Endometrial microvascular endothelial cells (primary cell): ENCODE measurements around the gene CDK13. TPM values are rescaled to one million over a fixed set of nuclear protein-coding genes. Genes with fewer than 3 reads are reported as not detected.

Experiments used
- in situ Hi-C: cut with HindIII; loops from 2 replicates; pipeline ENCODE4 v1.10.0; 2017; ENCODE audit warnings: low sequenced_read_pairs, low pct_unique_long_range_greater_than_20kb; ENCODE audit errors: inconsistent ontology term
- total RNA-seq: library from RNA; depleted of rRNA; stranded (reverse); fragments of >200 nt; gene quantifications from one replicate; pipeline ENCODE4 v1.2.3, GENCODE V29; 2015; ENCODE audit errors: inconsistent ontology term

Gene CDK13
- total RNA-seq, 1 donor from 2014 or later: 57.4 TPM

- in situ Hi-C loops: no loop called here
These were observed 1.6 kb upstream of the CDK13 start for GRCh38 chr7:39948375-39948955.

- in situ Hi-C loops: no loop called here
These were observed 814 bp upstream of the CDK13 start for GRCh38 chr7:39948956-39949928.

DNA sequence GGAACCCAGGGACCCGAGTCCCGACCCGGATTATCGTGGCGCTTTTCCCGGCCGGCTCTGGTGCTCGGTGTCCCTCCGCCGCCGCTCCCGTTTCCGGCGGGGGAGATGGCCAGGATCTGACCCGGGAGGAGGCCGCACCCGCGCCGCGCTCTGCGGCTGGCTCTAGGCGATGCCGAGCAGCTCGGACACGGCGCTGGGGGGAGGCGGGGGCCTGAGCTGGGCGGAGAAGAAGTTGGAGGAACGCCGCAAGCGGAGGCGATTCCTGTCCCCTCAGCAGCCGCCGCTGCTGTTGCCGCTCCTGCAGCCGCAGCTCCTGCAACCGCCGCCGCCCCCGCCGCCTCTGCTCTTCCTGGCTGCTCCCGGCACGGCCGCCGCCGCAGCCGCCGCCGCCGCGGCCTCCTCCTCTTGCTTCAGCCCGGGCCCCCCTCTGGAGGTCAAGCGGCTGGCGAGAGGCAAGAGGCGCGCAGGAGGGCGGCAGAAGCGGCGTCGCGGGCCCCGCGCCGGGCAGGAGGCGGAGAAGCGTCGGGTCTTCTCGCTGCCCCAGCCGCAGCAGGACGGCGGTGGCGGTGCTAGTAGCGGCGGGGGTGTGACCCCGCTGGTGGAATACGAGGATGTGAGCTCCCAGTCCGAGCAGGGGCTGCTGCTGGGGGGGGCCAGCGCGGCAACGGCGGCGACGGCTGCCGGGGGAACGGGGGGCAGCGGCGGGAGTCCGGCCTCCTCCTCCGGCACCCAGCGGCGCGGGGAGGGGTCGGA, 593 bp downstream of the CDK13 start:
- in situ Hi-C loops: no loop called here

DNA sequence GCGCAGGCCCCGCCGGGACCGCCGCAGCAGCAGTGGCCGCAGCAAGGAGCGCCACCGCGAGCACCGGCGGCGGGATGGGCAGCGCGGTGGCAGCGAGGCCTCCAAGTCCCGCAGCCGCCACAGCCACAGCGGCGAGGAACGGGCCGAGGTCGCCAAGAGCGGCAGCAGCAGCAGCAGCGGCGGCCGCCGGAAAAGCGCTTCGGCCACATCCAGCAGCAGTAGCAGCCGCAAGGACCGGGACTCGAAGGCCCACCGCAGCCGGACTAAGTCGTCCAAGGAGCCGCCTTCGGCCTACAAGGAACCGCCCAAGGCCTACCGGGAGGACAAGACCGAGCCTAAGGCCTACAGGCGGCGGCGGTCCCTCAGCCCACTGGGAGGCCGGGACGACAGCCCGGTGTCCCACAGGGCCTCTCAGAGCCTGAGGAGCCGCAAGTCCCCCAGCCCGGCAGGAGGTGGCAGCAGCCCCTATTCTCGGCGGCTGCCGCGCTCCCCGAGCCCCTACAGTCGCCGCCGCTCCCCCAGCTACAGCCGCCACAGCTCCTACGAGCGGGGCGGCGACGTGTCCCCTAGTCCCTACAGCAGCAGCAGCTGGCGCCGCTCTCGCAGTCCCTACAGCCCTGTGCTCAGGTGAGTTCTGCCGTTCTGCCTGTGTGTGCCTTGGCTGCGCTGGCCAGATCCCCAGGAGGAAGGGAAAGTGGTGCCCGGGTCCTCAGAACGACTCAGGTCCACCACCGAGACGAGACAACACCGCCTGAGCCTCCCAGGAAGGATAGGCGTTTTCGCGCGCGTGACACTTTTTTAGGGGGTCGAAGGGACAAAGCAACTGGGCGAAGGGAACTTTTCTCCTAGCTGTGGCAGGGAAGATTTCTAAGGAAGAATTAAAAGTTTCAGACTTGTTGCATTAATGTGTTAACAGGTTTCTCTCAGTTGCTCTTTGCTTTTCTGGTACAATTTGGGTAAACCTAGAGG, 1.5 kb downstream of the CDK13 start:
- in situ Hi-C loops: no loop called here

GRCh38 chr7:39952374-39952773, 2.3 kb downstream of the CDK13 start:
- in situ Hi-C loops: no loop called here

DNA sequence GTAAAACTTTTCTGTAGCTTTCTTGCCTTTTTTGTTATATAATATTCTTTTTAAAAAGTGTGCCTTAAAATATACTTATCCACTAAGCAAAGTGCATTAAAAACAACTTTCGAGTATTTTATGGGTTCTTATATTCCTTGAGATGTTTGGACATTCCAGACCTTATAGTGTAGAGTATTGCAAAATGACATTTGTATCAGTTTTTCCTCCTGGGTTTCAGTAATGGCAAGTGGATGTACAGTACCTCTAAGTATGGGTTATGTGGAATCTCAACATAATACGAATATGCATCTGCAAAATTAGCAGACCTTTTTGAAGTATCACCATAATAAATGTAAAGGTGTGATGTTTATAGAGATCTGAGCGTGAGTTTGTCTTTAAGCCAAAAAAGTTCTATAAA, 2.7 kb downstream of the CDK13 start:
- in situ Hi-C loops: no loop called here

DNA sequence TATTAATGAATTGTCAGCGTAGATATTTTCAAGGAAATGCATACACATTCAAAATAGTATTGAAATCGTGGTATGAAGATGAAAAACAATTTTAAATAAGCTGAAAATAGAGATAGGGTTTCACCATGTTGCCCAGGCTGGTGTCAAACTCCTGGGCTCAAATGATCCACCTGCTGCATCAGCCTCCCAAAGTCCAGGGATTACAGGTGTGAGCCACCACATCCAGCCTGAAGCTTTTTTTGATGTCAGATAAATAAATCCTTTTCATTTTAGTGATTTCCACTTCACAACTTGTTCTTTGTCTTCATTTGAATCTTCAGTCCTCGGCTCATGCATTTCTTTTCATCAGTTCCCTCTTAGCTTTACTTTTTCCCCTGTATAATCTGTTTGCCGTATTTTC, 4.6 kb downstream of the CDK13 start:
- in situ Hi-C loops: no loop called here

GRCh38 chr7:39958038-39958437, 8.0 kb downstream of the CDK13 start:
- in situ Hi-C loops: no loop called here

GRCh38 chr7:39967406-39968161, 17.5 kb downstream of the CDK13 start:
- in situ Hi-C loops: no loop called here

GRCh38 chr7:39969431-39969830, 19.4 kb downstream of the CDK13 start:
- in situ Hi-C loops: no loop called here

GRCh38 chr7:39971924-39972323, 21.9 kb downstream of the CDK13 start:
- in situ Hi-C loops: no loop called here

- in situ Hi-C loops: no loop called here
These were observed 23.7 kb downstream of the CDK13 start for GRCh38 chr7:39973801-39974200.

DNA sequence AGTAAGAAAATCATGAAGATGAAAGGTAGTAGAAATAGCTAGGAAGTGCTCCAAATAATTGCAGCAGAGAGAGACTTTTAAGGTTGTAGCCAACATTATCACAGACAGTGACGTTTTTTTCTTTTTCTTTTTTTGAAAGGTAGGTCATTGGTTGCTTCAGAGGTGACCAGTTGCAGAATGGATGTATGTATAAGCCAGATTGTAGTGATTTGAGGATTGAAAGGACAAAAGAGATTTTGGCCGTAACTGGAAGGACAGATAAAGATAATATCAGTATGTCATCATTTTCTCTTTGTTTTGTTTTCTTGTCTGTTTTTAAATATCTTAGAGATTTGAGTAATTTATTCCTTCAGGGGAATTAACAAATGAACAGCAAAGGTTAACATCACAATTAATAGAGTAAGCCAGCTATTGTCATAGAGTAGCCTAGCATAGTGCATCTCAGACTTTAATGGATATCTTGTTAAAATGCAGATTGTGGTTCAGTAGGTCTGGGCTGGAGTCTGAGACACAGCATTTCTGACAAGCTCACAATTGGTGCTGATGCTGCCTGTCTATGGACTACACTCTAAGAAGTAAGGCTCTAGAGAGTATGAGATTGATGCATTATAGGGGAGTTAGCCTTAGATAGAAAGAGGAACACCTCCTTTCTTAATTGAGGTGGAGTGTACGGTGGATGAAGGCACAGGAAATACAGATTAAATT, 28.3 kb downstream of the CDK13 start:
- in situ Hi-C loops: no loop called here

DNA sequence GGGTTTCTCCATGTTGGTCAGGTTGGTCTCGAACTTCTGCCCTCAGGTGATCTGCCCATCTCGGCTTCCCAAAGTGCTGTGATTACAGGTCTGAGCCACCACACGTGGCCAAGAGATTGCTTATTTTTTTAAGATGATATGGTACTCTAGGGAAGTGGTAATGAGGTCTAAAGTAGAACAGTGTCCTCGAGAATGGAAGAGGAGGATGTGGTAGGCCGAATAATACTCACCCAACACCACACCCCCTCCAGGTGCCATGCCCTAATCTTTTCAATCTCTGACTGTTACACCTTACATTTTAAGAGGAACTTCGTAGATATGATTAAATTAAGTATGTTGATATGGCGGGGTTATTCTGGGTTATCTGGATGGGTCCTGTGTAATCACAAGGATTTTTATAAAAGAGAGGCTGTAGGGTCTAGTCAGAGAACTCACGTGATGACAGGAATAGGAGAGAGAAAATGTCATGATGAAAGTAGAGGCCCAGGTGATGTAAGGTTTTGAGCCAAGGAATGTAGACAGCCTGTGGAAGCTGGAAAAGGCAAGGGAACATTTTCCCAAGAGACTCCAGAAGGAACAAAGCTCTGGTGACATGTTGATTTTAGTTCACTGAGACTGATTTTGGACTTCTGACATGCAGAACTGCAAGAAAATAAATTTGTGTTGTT, 29.5 kb downstream of the CDK13 start:
- in situ Hi-C loops: no loop called here

DNA sequence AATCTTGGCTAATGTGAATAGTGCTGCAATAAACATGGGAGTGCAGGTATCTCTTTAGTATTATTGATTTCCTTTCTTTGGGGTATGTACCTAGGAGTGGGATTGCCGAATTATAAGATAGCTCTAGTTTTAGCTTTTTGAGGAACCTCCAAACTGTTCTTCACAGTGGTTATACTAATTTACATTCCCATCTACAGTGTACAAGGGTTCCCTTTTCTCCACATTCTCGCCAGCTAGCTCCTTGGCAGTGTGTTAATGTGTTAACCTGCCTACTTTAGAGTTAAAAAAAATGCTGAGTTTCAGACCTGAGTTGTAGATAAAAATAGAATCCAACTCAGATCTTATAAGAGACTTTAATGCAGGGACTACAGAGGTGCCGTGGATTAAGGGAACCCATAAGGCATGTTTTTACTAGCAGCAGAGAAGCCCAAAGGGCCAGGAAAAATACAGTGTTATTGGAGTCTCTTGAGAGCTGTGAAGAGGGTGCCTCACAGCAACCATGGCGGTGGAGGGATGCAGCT, 35.4 kb downstream of the CDK13 start:
- in situ Hi-C loops: no loop called here

DNA sequence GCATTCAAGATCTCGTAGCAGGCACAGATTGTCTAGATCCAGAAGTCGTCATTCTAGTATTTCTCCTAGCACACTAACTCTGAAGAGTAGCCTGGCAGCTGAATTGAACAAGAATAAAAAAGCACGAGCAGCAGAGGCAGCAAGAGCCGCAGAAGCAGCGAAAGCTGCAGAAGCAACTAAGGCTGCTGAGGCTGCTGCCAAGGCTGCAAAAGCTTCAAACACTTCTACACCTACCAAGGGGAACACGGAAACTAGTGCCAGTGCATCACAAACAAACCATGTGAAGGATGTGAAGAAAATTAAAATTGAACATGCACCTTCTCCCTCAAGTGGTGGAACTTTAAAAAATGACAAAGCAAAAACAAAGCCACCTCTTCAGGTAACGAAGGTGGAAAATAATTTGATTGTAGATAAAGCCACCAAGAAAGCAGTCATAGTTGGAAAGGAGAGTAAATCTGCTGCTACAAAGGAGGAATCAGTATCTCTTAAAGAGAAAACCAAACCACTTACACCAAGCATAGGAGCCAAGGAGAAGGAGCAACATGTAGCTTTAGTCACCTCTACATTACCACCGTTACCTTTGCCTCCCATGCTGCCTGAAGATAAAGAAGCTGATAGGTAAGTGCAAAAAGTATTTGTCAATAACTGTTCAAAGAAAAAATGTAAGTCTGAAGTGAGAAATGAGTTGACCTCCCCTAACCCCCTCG, 37.7 kb downstream of the CDK13 start:
- in situ Hi-C loops: no loop called here
